Adrenal gland (tissue), 12 donors: ENCODE data around the gene CRHR1. TPM values are rescaled to one million over a fixed set of nuclear protein-coding genes. Genes with fewer than 3 reads are reported as not detected.

Experiments used
- DNase-seq, 7 donors: peaks; one replicate each; pipeline ENCODE4 v3.0.0-alpha.2; 2019 to 2020
- H3K27ac ChIP-seq, 5 donors: fragments of 200-600 bp; sonication (generic) in 4 of 5; 1 replicate in 3 of 5; 2 replicates in 2 of 5; pipeline versions ENCODE4 v1.5.1 to v1.8.0; 2016 to 2020; ENCODE audit warnings: mild to moderate bottlenecking in 1 of 5
- H3K27me3 ChIP-seq: fragments of 200-600 bp; 2 replicates; pipeline ENCODE4 v1.8.0; 2021
- H3K36me3 ChIP-seq, 2 donors: fragments of 200-600 bp; replicated peaks in 1 of 2; 1 replicate in 1 of 2; 2 replicates in 1 of 2; pipeline versions ENCODE4 v1.5.1 to v1.8.0; 2018 to 2022
- H3K4me1 ChIP-seq, 2 donors: fragments of 200-600 bp; replicated peaks in 1 of 2; 1 replicate in 1 of 2; 2 replicates in 1 of 2; pipeline versions ENCODE4 v1.5.1 to v1.8.0; 2018 to 2021
- H3K4me3 ChIP-seq, 4 donors: fragments of 200-600 bp; sonication (generic) in 3 of 4; one replicate each; pipeline ENCODE4 v1.5.1; 2016 to 2018
- H3K9me3 ChIP-seq, 3 donors: fragments of 200-600 bp; sonication (generic) in 1 of 3; replicated peaks in 1 of 3; 1 replicate in 2 of 3; 2 replicates in 1 of 3; pipeline versions ENCODE4 v1.5.1 to v1.8.0; 2016 to 2021
- POLR2A ChIP-seq, 2 donors: fragments of 450-650 bp; IDR thresholded peaks; one replicate each; pipeline ENCODE4 v1.6.1; 2017; ENCODE audit warnings: antibody characterized with exemption in 2 of 2, mild to moderate bottlenecking in 2 of 2, moderate library complexity in 1 of 2
- WGBS, 4 donors: extraction: QIAGEN DNeasy Blood & Tissue Kit in 2 of 4; methylation state at CpG; one replicate each; pipeline versions ENCODE4 v1.1.5 to v1.1.7; 2013 to 2017; 5-methylcytosine and 5-hydroxymethylcytosine counted together
- intact Hi-C, 2 donors: fragments of 100-400 bp; cut with DNase I; formaldehyde crosslinking; loops; one replicate each; pipeline versions ENCODE4 v1.14.1 to v1.15.0; 2022 to 2023
- polyA plus RNA-seq, 3 donors: library from polyadenylated mRNA; stranded (reverse); fragments of 200-250 nt in 2 of 3; fragments of 350-450 nt in 1 of 3; fragmentation: Illumina TruSeq in 1 of 3; extraction: RNeasy Lipid Tissue Mini Kit (QIAGEN cat#74804) in 1 of 3; gene quantifications; one replicate each; pipeline ENCODE4 v1.2.3, GENCODE V29; 2013 to 2014
- total RNA-seq, 9 donors: library from RNA; depleted of rRNA in 4 of 9; stranded (reverse); fragments of >200 nt in 4 of 9; fragments of 120-200 nt in 1 of 9; fragmentation: NEBNext Ultra II Directional in 1 of 9; extraction: Animal tissue kit (Norgen Biotek cat#: 25700) in 1 of 9; gene quantifications; one replicate each; pipeline versions ENCODE4 v1.1.0 to v1.2.4, GENCODE V29; 2013 to 2023
- TF ChIP-seq, protein P1 (sequence below), 6 experiments: fragments of 450-650 bp in 4 of 6; fragments of 200-600 bp in 2 of 6; sonication (generic) in 1 of 6; IDR thresholded peaks; 1 replicate in 5 of 6; 2 replicates in 1 of 6; pipeline versions ENCODE4 v1.5.1 to v1.8.0; 2016 to 2021; ENCODE audit warnings: antibody characterized with exemption in 6 of 6, mild to moderate bottlenecking in 2 of 6, moderate library complexity in 1 of 6
- donor health status: healthy with polysubstance abuse.
- donor health status: Bipolar disorder and iron deficiency.
- donor health status: DM: yes; HTN: yes; CAD: no.
- donor health status: DM: no; HTN: no; CAD: no.
- donor health status: DM: no; HTN: no; CAD: no.
- donor health status: DM: yes; HTN: yes; CAD: no.

Gene CRHR1
- total and polyA plus RNA-seq, 12 donors: 0.27 TPM; not detected in 11

DNA sequence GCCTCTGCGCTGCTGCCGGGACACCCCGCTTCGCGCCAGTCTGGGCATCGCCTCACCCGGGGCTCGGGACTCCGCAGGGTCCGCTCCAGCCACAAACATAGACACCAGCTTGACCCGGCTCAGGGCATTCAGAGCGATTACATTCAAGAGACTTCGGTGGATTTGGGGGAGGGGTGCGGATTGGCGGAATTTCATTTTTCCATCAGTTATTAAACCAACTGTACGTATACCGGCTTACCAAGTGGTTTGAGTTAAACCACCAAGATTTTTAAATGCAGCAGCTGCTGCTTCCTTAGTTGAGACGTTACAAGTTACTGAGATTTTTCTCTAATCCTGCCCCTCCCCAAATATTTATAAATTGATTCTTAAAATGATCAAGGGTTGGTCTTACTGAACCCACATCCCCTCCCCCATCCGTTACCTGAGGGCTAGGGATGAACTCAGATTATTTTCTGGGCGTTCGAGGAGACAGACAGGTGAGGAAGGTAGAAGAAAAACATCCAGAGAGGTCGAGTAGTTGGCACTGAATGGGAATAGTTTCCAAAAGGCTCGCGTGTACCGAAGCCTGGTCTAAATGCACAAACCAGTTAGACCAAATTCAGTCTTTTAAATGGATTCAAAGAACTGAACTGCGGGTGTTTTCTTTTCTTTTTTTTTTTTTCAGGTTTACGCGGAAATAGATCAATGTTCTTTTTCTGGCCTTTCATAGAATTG, 1.5 kb downstream of the CRHR1 start:
- intact Hi-C loops: no loop called here
- 33 to 56% (median 41%) methylated on average over 18 to 28 of the region's 28 CpGs for WGBS, 4 donors

DNA sequence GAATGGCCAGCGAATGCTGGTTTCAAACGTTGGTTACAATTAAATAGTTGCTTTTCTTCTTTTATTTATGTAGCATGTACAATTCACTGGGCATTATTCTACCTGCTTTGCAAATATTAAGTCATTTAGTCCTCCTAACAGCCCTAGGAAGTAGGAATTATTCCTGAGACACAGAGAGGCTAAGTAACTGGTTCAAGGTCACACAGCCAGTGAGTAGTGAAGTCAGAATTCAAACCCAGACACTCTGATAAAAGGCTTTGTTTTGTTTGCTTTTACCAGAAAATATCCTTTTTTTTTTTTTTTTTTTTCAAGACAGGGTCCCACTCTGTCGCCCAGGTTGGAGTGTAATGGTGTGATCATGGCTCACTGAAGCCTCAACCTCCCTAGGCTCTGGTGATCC, 2.2 kb downstream of the CRHR1 start:
- intact Hi-C loops: no loop called here
- Histone ChIP-seq H3K4me3 (no peak overlapping the region), H3K27me3 (peaks cover 37% of the 10 kb centered on the region), H3K27ac (no peak overlapping the region), H3K36me3 (no peaks in the 10 kb centered on the region), H3K4me1 (peaks cover 18 to 23% of the 10 kb centered on the region in 2 donors), H3K9me3 (no peaks in the 10 kb centered on the region)
- DNase-seq: no peak
- WGBS, 4 donors: 79 to 89% (median 84%) methylated on average over 3 of the region's 3 CpGs
- TF ChIP-seq, protein P1, sequence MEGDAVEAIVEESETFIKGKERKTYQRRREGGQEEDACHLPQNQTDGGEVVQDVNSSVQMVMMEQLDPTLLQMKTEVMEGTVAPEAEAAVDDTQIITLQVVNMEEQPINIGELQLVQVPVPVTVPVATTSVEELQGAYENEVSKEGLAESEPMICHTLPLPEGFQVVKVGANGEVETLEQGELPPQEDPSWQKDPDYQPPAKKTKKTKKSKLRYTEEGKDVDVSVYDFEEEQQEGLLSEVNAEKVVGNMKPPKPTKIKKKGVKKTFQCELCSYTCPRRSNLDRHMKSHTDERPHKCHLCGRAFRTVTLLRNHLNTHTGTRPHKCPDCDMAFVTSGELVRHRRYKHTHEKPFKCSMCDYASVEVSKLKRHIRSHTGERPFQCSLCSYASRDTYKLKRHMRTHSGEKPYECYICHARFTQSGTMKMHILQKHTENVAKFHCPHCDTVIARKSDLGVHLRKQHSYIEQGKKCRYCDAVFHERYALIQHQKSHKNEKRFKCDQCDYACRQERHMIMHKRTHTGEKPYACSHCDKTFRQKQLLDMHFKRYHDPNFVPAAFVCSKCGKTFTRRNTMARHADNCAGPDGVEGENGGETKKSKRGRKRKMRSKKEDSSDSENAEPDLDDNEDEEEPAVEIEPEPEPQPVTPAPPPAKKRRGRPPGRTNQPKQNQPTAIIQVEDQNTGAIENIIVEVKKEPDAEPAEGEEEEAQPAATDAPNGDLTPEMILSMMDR (IDR thresholded peaks at IDR 0.05): no peak
- no peak for TF ChIP-seq POLR2A (IDR thresholded peaks at IDR 0.05)

More for the DNA sequence above, 1.5 kb downstream of the CRHR1 start:
- no peaks in the 10 kb centered on the region for H3K36me3 ChIP-seq
- H3K9me3 ChIP-seq: no peaks in the 10 kb centered on the region
- H3K4me3 ChIP-seq: peak overlapping the region in 1 of 4 donors; percentile 45
- H3K27ac ChIP-seq: no peak overlapping the region
- DNase-seq: no peak
- peaks cover 18 to 23% of the 10 kb centered on the region in 2 donors for H3K4me1 ChIP-seq
- TF ChIP-seq POLR2A (IDR thresholded peaks at IDR 0.05): no peak
- TF ChIP-seq, protein P1 (IDR thresholded peaks at IDR 0.05): no peak
- H3K27me3 ChIP-seq: peaks cover 37% of the 10 kb centered on the region

DNA sequence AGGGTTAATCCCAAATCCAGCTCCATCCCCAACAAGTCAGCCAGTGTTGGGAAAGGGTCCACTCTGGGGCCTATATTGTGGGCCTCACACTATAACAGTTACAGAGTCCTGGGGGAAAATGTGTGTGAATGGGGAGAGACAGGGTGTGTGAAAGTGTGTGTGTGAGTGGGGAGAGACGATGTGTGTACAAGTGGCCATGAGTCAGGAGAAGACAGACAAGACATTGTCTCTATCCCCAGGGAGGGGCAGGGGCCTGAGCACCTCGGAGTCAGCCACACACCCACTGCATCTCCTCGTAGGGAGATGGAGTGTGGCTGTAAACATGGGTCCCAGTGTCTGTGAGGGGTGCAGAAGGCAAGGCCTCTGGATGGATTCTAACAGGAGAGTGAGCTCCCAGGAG, 2.9 kb downstream of the CRHR1 start:
- DNase-seq: no peak
- Histone ChIP-seq H3K27ac (no peak overlapping the region), H3K9me3 (no peaks in the 10 kb centered on the region), H3K36me3 (no peaks in the 10 kb centered on the region), H3K4me3 (no peak overlapping the region), H3K27me3 (peaks cover 39% of the 10 kb centered on the region), H3K4me1 (peaks cover 18 to 23% of the 10 kb centered on the region in 2 donors)
- 54 to 78% (median 60%) methylated on average over 3 of the region's 3 CpGs for WGBS, 4 donors
- TF ChIP-seq, protein P1 (IDR thresholded peaks at IDR 0.05): no peak
- no peak for TF ChIP-seq POLR2A (IDR thresholded peaks at IDR 0.05)
- intact Hi-C loops: no loop called here

DNA sequence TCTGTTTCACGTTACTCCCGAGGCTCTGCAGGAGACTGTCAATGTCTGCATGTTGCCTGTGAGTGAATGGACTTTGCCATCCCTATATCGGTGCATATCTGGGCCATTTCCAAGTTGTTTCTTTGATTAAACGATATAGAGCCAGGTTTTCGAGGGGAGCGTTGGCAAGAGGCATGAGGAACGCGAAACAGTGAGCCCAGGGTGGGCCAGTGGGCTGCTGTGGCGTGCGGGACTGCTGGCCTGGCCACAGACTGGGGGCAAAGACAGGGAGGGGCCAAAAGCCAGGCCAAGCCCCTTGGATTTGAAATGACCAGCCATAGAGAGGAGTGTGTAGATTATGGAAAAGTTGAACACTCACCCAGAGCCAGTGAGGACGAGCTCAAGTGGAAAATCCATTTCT, 3.5 kb downstream of the CRHR1 start:
- H3K27me3 ChIP-seq: peaks cover 43% of the 10 kb centered on the region
- WGBS, 4 donors: 80 to 92% (median 86%) methylated on average over 8 to 11 of the region's 11 CpGs

More for the DNA sequence above, 3.5 kb downstream of the CRHR1 start:
- Histone ChIP-seq H3K4me1 (peaks cover 18 to 23% of the 10 kb centered on the region in 2 donors), H3K4me3 (no peak overlapping the region), H3K36me3 (no peaks in the 10 kb centered on the region), H3K9me3 (no peaks in the 10 kb centered on the region), H3K27ac (no peak overlapping the region)
- no peak for DNase-seq
- intact Hi-C loops: no loop called here
- no peak for TF ChIP-seq POLR2A (IDR thresholded peaks at IDR 0.05)
- TF ChIP-seq, protein P1 (IDR thresholded peaks at IDR 0.05): no peak
